ENCODE results near the gene CD300LF. TPM values are rescaled to one million over a fixed set of nuclear protein-coding genes. Genes with fewer than 3 reads are reported as not detected.

Gene CD300LF
- total RNA-seq, 1 experiment from 2014 or later, result not detected

DNA sequence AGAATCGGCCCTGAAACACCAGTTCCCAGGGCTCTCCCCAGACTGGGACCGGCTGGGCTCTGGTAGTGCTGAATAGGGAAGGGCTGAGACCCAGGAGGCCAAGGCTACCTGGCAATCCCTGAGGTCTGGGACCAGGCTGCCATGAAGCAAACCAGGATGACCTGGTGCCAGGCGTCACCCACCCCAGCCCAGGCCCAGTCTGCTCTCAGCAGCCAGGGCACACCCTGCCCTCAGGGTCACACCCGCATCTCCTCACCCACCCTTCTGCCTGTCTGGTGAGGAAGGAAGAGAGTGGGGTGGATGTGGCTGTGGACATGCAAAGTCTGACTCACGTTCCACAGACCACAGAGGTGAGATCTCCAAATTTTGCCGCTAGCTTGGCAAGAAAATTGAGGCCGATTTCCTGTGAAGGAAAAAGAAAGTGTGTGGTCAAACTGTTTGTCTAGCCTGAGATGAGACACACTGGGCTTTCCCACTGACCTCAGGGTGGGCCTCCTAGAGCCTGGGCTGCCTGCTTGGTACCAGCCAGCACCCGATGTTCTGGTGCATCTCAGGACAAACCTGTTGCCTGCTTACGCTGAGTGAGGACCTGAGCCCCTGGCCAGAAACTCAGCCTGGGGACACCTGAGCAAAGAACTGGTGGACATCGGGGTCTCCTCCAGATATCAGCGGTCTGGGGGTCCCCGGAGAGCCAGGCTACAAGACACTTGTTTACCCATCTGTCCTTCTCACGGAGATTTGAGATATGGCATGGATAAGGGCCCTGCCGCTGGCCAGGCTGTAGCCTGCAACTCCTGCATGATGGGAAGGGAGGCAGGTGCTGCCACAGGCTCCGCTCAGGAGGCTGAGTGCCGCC is 18.0 kb upstream of the CD300LF start:
- intact Hi-C loops (cut with micrococcal nuclease), result no loop called here
- ChIA-PET CTCF (no interaction called here), POLR2A (no interaction called here)
- Mint-ChIP-seq H3K4me1 (ENCODE audit: insufficient read depth, unreplicated experiment) (no peaks in the 10 kb centered on the region), H3K4me3 (ENCODE audit: unreplicated experiment) (no peak overlapping the region), H3K27ac (ENCODE audit: low read depth, unreplicated experiment) (no peak overlapping the region), H3K27me3 (ENCODE audit: insufficient read depth, unreplicated experiment) (no peaks in the 10 kb centered on the region), H3K36me3 (ENCODE audit: insufficient read depth, unreplicated experiment) (no peaks in the 10 kb centered on the region), H3K9me3 (ENCODE audit: unreplicated experiment) (no peaks in the 10 kb centered on the region)
- TF ChIP-seq, protein P1, sequence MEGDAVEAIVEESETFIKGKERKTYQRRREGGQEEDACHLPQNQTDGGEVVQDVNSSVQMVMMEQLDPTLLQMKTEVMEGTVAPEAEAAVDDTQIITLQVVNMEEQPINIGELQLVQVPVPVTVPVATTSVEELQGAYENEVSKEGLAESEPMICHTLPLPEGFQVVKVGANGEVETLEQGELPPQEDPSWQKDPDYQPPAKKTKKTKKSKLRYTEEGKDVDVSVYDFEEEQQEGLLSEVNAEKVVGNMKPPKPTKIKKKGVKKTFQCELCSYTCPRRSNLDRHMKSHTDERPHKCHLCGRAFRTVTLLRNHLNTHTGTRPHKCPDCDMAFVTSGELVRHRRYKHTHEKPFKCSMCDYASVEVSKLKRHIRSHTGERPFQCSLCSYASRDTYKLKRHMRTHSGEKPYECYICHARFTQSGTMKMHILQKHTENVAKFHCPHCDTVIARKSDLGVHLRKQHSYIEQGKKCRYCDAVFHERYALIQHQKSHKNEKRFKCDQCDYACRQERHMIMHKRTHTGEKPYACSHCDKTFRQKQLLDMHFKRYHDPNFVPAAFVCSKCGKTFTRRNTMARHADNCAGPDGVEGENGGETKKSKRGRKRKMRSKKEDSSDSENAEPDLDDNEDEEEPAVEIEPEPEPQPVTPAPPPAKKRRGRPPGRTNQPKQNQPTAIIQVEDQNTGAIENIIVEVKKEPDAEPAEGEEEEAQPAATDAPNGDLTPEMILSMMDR (IDR thresholded peaks at IDR 0.05; ENCODE audit: unreplicated experiment), result no peak
- DNase-seq (ENCODE audit: unreplicated experiment), result no peak
- no TSS peak for BruUV-seq (replicated peaks)

DNA sequence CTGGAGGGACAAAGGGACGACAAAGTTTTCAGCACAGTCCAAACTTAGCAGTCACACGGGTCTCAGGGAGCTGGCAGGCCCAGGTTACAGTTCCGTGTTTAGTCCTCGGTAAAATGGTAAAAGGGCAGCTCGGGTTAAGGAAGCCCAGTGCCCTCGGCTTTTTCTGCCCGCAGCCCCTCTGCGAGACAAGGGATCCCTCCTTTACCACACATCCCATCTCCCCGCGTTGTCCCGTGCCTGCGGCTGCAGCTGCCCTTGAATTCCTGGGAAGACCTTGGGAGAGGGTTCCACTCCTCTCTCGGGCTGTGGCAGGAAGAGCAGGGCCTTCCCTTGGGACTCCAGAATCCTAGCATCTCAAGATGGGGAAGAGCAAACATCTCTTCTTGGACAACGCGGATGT is 17.1 kb upstream of the CD300LF start:
- H3K27ac Mint-ChIP-seq (ENCODE audit: low read depth, unreplicated experiment), result no peak overlapping the region
- no peaks in the 10 kb centered on the region for H3K36me3 Mint-ChIP-seq (ENCODE audit: insufficient read depth, unreplicated experiment)
- no peak overlapping the region for H3K4me3 Mint-ChIP-seq (ENCODE audit: unreplicated experiment)
- ChIA-PET CTCF (no interaction called here), POLR2A (interaction anchor here (0.6 kb wide), 1 partner anchor 149 kb away, joined by 3 read pairs; no protein-coding TSS in a partner anchor)
- TF ChIP-seq, protein P1 (IDR thresholded peaks at IDR 0.05; ENCODE audit: unreplicated experiment), result no peak
- intact Hi-C loops (cut with micrococcal nuclease), result no loop called here
- no peak for DNase-seq (ENCODE audit: unreplicated experiment)
- H3K9me3 Mint-ChIP-seq (ENCODE audit: unreplicated experiment), result no peaks in the 10 kb centered on the region
- BruUV-seq (replicated peaks), result no TSS peak
- no peaks in the 10 kb centered on the region for H3K4me1 Mint-ChIP-seq (ENCODE audit: insufficient read depth, unreplicated experiment)
- H3K27me3 Mint-ChIP-seq (ENCODE audit: insufficient read depth, unreplicated experiment), result peaks cover 1% of the 10 kb centered on the region

DNA sequence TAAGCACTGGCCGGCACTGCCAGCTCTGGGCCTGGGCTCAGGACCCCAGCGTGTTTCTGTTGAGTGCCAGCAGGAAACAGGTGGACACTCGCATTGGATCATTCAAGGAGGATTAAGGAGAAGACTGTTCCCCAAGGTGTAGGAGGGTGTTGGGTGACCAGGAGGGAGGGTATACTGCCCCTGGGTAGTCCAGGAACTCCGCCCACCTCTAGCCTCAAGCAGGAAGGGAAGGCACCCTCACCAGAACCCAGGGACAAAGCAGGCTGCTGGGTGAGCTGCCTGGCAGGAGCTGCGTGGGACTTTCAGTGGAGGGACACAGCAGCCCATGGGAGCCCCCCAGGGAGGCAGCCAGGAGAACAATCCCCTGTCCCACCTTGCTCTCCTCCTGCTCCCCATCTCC is 16.6 kb upstream of the CD300LF start:
- Mint-ChIP-seq H3K4me3 (ENCODE audit: unreplicated experiment) (no peak overlapping the region), H3K27ac (ENCODE audit: low read depth, unreplicated experiment) (no peak overlapping the region), H3K27me3 (ENCODE audit: insufficient read depth, unreplicated experiment) (peaks cover 6% of the 10 kb centered on the region), H3K9me3 (ENCODE audit: unreplicated experiment) (no peaks in the 10 kb centered on the region), H3K4me1 (ENCODE audit: insufficient read depth, unreplicated experiment) (no peaks in the 10 kb centered on the region), H3K36me3 (ENCODE audit: insufficient read depth, unreplicated experiment) (no peaks in the 10 kb centered on the region)
- TF ChIP-seq, protein P1 (IDR thresholded peaks at IDR 0.05; ENCODE audit: unreplicated experiment), result no peak
- POLR2A ChIA-PET, result interaction anchor here (0.6 kb wide), 1 partner anchor 149 kb away, joined by 3 read pairs; no protein-coding TSS in a partner anchor
- no TSS peak for BruUV-seq (replicated peaks)
- CTCF ChIA-PET, result no interaction called here
- no peak for DNase-seq (ENCODE audit: unreplicated experiment)
- intact Hi-C loops (cut with micrococcal nuclease), result no loop called here

DNA sequence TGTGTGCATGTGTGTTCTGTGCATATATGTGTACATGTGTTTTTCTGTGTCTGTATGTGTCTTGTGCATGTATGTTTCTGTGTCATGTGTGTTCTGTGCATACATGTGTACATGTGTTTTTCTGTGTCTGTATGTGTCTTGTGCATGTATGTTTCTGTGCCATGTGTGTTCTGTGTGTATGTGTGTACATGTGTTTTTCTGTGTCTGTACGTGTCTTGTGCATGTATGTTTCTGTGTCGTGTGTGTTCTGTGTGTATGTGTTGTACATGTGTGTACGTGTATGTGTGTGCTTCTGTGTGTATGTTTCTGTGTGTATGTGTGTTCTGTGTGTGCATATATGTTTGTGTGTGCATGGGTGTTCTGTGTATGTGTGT is 16.0 kb upstream of the CD300LF start:
- H3K9me3 Mint-ChIP-seq (ENCODE audit: unreplicated experiment), result no peaks in the 10 kb centered on the region
- POLR2A ChIA-PET, result no interaction called here
- CTCF ChIA-PET, result no interaction called here

More for the DNA sequence above, 16.0 kb upstream of the CD300LF start:
- no peak for DNase-seq (ENCODE audit: unreplicated experiment)
- no TSS peak for BruUV-seq (replicated peaks)
- no peaks in the 10 kb centered on the region for H3K4me1 Mint-ChIP-seq (ENCODE audit: insufficient read depth, unreplicated experiment)
- H3K36me3 Mint-ChIP-seq (ENCODE audit: insufficient read depth, unreplicated experiment), result no peaks in the 10 kb centered on the region
- no peak overlapping the region for H3K27ac Mint-ChIP-seq (ENCODE audit: low read depth, unreplicated experiment)
- peaks cover 12% of the 10 kb centered on the region for H3K27me3 Mint-ChIP-seq (ENCODE audit: insufficient read depth, unreplicated experiment)
- intact Hi-C loops (cut with micrococcal nuclease), result no loop called here
- H3K4me3 Mint-ChIP-seq (ENCODE audit: unreplicated experiment), result no peak overlapping the region
- TF ChIP-seq, protein P1 (IDR thresholded peaks at IDR 0.05; ENCODE audit: unreplicated experiment), result no peak
